NCI-H446 treated with DMSO at 0.1 percent for 48 hours (cell line): ENCODE measurements around the gene SDR39U1.

ENCODE experiments used
- DNase-seq: peaks from one replicate; lab custom pipeline; 2025; lab: John Stamatoyannopoulos, UW

Gene SDR39U1

GRCh38 chr14:24429395-24430142, 13.0 kb downstream of the SDR39U1 start, which contains the start of the genes CBLN3 and KHNYN:
Gene CBLN3, minus strand, starts transcription at chr14:24429668. Its CDS starts 614 bp downstream, at chr14:24429054.
Gene KHNYN, plus strand, starts transcription at chr14:24429954. Its CDS starts 777 bp downstream, at chr14:24430731.
- DNase-seq, result no peak

- no peak for DNase-seq
Measured at GRCh38 chr14:24428628-24429394, 13.8 kb downstream of the SDR39U1 start.

GRCh38 chr14:24427537-24428508, 14.8 kb downstream of the SDR39U1 start:
- no peak for DNase-seq

- no peak for DNase-seq
Measured at GRCh38 chr14:24426912-24427536, 15.6 kb downstream of the SDR39U1 start.

GRCh38 chr14:24426150-24426911, 16.2 kb downstream of the SDR39U1 start:
- no peak for DNase-seq

- no peak for DNase-seq
Measured at GRCh38 chr14:24425704-24426103, 16.9 kb downstream of the SDR39U1 start.

GRCh38 chr14:24422694-24423601, 19.6 kb downstream of the SDR39U1 start:
- DNase-seq, result no peak

- no peak for DNase-seq
Measured at GRCh38 chr14:24422261-24422660, 20.3 kb downstream of the SDR39U1 start.

GRCh38 chr14:24418492-24418873, 24.1 kb downstream of the SDR39U1 start:
- no peak for DNase-seq

- no peak for DNase-seq
Measured at GRCh38 chr14:24417832-24418491, 24.6 kb downstream of the SDR39U1 start.

- no peak for DNase-seq
Measured at GRCh38 chr14:24416932-24417619, 25.5 kb downstream of the SDR39U1 start.

- no peak for DNase-seq
Measured at GRCh38 chr14:24416254-24416931, 26.2 kb downstream of the SDR39U1 start.

GRCh38 chr14:24415421-24416253, 26.9 kb downstream of the SDR39U1 start:
- no peak for DNase-seq

GRCh38 chr14:24414732-24415420, 27.7 kb downstream of the SDR39U1 start:
- no peak for DNase-seq

GRCh38 chr14:24414077-24414476, 28.5 kb downstream of the SDR39U1 start:
- no peak for DNase-seq
